Uterus (tissue), 4 donors: ENCODE data around the gene SORCS3. TPM values are rescaled to one million over a fixed set of nuclear protein-coding genes. Genes with fewer than 3 reads are reported as not detected.

ENCODE experiments used
- DNase-seq, 2 donors: peaks; one replicate each; pipeline ENCODE4 v3.0.0-alpha.2; 2019 to 2020
- H3K27ac ChIP-seq, 2 donors: fragments of 200-600 bp; sonication (generic); 1 replicate in 1 of 2; 2 replicates in 1 of 2; pipeline ENCODE4 v1.5.1; 2016 to 2018
- H3K27me3 ChIP-seq, 2 donors: fragments of 200-600 bp; sonication (generic); one replicate each; pipeline ENCODE4 v1.5.1; 2018 to 2019; ENCODE audit warnings: control low read depth in 1 of 2
- H3K36me3 ChIP-seq, 2 donors: fragments of 200-600 bp; sonication (generic); one replicate each; pipeline ENCODE4 v1.5.1; 2019; ENCODE audit warnings: control low read depth in 1 of 2
- H3K4me1 ChIP-seq, 2 donors: fragments of 200-600 bp; sonication (generic); one replicate each; pipeline ENCODE4 v1.5.1; 2018 to 2019; ENCODE audit warnings: control low read depth in 1 of 2
- H3K4me3 ChIP-seq, 2 donors: fragments of 200-600 bp; sonication (generic); 1 replicate in 1 of 2; 2 replicates in 1 of 2; pipeline ENCODE4 v1.5.1; 2018 to 2019; ENCODE audit warnings: mild to moderate bottlenecking in 1 of 2
- H3K9me3 ChIP-seq, 2 donors: fragments of 200-600 bp; sonication (generic); one replicate each; pipeline ENCODE4 v1.5.1; 2019; ENCODE audit warnings: control low read depth in 1 of 2
- POLR2A ChIP-seq, 2 donors: fragments of 450-650 bp; IDR thresholded peaks; one replicate each; pipeline ENCODE4 v1.6.1; 2016; ENCODE audit warnings: antibody characterized with exemption in 2 of 2, mild to moderate bottlenecking in 1 of 2, moderate library complexity in 1 of 2
- intact Hi-C: fragments of 100-400 bp; cut with DNase I; formaldehyde crosslinking; loops from one replicate; pipeline ENCODE4 v1.15.1; 2023; ENCODE audit warnings: low total_unique reads
- total RNA-seq, 4 donors: library from RNA; depleted of rRNA in 3 of 4; stranded (reverse); fragments of >200 nt in 3 of 4; gene quantifications; one replicate each; pipeline versions ENCODE4 v1.1.0 to v1.2.4, GENCODE V29; 2014 to 2023
- TF ChIP-seq, protein P1 (sequence below), 4 experiments: fragments of 200-600 bp in 2 of 4; fragments of 450-650 bp in 2 of 4; sonication (generic) in 2 of 4; IDR thresholded peaks; one replicate each; pipeline ENCODE4 v1.5.1; 2016 to 2019; ENCODE audit warnings: antibody characterized with exemption in 4 of 4, mild to moderate bottlenecking in 2 of 4, moderate library complexity in 1 of 4
- donor health status: DM: yes; HTN: yes; CAD: no.

The SORCS3 gene
- total RNA-seq, 4 donors from 2014 or later = 0.77 to 2.4 TPM; not detected in 2

DNA sequence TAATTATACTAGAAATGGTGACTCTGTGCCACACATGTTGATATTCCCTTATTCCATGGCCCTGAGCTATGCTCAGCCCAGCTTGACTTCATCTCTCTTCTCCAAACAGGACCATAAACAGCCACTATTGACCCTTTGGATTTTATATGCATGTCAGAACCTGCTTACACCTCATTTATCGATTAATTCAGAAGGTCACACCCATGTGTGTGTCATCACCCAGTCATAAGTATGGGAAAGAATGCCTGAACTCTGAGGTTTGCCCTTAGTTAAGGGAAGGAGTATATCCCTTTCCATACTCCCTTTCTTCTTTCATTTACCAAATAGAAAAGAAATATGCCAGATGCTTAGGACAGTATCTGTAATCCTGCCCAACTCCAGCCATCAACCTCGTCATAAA, 602.3 kb downstream of the SORCS3 start:
- TF ChIP-seq, protein P1, sequence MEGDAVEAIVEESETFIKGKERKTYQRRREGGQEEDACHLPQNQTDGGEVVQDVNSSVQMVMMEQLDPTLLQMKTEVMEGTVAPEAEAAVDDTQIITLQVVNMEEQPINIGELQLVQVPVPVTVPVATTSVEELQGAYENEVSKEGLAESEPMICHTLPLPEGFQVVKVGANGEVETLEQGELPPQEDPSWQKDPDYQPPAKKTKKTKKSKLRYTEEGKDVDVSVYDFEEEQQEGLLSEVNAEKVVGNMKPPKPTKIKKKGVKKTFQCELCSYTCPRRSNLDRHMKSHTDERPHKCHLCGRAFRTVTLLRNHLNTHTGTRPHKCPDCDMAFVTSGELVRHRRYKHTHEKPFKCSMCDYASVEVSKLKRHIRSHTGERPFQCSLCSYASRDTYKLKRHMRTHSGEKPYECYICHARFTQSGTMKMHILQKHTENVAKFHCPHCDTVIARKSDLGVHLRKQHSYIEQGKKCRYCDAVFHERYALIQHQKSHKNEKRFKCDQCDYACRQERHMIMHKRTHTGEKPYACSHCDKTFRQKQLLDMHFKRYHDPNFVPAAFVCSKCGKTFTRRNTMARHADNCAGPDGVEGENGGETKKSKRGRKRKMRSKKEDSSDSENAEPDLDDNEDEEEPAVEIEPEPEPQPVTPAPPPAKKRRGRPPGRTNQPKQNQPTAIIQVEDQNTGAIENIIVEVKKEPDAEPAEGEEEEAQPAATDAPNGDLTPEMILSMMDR (IDR thresholded peaks at IDR 0.05) = no peak
- TF ChIP-seq POLR2A (IDR thresholded peaks at IDR 0.05) = no peak
- intact Hi-C loops = no loop called here
- no peak for DNase-seq

DNA sequence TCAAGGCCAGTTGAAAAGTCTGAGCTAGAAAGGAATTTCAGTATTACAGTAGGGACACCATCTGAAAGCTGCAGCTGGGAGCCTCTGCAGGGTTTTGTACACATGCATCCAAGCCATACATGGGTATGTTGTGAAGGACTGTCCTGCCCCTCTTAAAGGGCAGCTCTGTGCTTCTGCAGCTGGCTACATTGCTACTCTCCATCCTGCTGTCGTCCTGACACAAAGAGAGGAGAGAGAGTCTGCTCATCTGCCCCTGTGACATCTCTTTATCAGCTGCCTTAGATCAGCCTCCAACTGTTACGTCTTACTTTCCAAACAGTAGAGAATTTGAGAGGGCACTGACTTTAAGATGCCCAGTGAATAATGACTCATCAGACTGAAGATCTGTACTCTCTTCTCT, 602.7 kb downstream of the SORCS3 start:
- intact Hi-C loops = no loop called here
- Histone ChIP-seq H3K27ac (no peak overlapping the region), H3K4me3 (no peak overlapping the region), H3K36me3 (no peaks in the 10 kb centered on the region), H3K27me3 (no peaks in the 10 kb centered on the region), H3K9me3 (no peaks in the 10 kb centered on the region), H3K4me1 (no peaks in the 10 kb centered on the region)
- TF ChIP-seq, protein P1 (IDR thresholded peaks at IDR 0.05) = no peak
- TF ChIP-seq POLR2A (IDR thresholded peaks at IDR 0.05) = no peak
- DNase-seq = no peak

More for the DNA sequence above, 602.3 kb downstream of the SORCS3 start:
- no peak overlapping the region for H3K4me3 ChIP-seq
- no peaks in the 10 kb centered on the region for H3K9me3 ChIP-seq
- no peaks in the 10 kb centered on the region for H3K36me3 ChIP-seq
- H3K27me3 ChIP-seq = no peaks in the 10 kb centered on the region
- no peak overlapping the region for H3K27ac ChIP-seq
- H3K4me1 ChIP-seq = no peaks in the 10 kb centered on the region

DNA sequence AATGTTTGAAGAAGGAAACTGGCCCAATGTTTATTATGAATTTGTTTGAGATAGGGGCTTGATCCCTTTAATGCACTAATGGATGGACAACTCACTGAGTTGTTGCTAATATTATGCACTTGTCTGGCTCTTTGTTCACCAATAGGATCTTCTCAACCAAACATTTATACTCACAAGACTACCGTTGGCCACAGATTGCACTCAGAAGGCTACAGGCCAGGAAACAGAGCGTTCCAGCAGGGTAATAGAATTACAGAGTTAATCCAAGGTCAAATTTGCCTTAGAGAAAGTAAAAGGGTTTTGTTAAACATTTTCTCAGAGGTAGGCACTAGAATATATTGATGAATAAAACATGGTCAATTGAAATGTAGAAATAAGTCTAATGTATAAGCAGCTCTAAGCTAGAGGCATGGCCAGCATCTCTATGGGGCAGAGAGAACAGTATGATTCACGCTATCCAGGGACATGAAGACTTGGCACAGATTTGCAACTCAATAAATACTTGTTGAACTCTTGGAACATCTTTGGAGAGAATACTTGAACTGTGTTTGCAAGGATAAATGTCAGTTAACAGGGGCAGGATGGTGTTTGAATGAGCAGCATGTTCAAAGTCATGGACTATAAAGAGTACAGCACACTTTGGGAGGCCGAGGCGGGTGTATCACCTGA, 606.9 kb downstream of the SORCS3 start:
- H3K36me3 ChIP-seq = no peaks in the 10 kb centered on the region
- no peaks in the 10 kb centered on the region for H3K9me3 ChIP-seq
- DNase-seq = no peak
- TF ChIP-seq POLR2A (IDR thresholded peaks at IDR 0.05) = no peak
- no peak overlapping the region for H3K4me3 ChIP-seq
- H3K27me3 ChIP-seq = no peaks in the 10 kb centered on the region
- H3K4me1 ChIP-seq = no peaks in the 10 kb centered on the region
- no peak overlapping the region for H3K27ac ChIP-seq
- intact Hi-C loops = no loop called here

DNA sequence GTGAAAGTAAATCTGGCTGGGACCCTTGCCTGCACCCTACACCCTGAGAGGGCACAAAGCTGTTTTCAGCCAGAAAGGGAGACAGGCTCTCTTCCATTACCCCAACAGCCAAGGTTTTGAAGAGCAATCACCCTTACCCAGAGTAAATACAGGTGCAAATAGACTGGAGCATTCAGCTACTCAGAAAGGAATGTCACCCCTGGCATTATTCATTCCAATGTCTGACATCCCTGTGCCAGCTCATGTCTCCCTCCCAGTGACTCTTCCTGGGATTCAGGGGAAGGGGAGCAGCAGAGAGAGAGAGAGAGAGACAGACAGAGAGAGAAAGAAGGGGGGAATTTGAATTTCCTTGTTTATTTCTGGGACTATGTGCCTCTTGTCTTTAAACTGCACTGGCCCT, 611.8 kb downstream of the SORCS3 start:
- DNase-seq = no peak
- intact Hi-C loops = no loop called here
- H3K4me1 ChIP-seq = no peaks in the 10 kb centered on the region
- TF ChIP-seq, protein P1 (IDR thresholded peaks at IDR 0.05) = no peak
- TF ChIP-seq POLR2A (IDR thresholded peaks at IDR 0.05) = no peak
- no peak overlapping the region for H3K4me3 ChIP-seq
- H3K27ac ChIP-seq = no peak overlapping the region
- H3K27me3 ChIP-seq = no peaks in the 10 kb centered on the region
- no peaks in the 10 kb centered on the region for H3K36me3 ChIP-seq
- no peaks in the 10 kb centered on the region for H3K9me3 ChIP-seq

DNA sequence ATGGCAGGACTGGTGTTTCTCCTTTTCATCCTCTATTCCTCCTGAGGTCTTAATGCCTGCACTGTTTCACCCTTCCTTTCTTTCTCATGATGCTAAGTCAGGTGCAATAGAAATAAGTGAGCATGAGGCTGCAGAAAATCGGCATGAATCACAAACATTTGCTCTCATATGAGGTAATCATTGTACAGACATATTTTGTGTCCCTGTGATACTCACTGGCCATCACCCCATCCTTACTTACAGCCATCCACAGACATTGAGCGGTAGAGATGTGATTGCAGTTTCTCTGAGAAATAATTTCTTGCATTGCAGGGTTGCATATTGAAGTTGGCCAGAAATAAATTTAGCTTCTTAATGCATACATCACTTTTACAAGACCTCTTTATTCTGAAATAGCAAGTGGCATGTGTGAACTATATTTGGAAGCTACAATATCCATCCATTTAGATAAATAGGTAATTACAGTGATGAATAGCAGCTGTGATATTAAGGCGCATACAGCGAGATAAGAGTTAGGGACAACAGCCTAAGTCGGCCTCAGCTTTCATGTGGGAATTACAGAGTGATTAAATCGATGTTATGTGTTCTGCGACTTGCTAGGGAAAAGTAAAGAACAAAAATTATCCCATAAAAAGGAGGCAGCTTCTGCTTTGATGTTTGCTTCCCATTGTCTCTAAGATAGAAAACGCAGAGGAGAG, 612.6 kb downstream of the SORCS3 start:
- H3K4me1 ChIP-seq = no peaks in the 10 kb centered on the region
- TF ChIP-seq, protein P1 (IDR thresholded peaks at IDR 0.05) = no peak
- H3K9me3 ChIP-seq = no peaks in the 10 kb centered on the region
- no peak overlapping the region for H3K4me3 ChIP-seq
- H3K27me3 ChIP-seq = no peaks in the 10 kb centered on the region
- intact Hi-C loops = no loop called here
- no peak overlapping the region for H3K27ac ChIP-seq
- no peak for DNase-seq
- H3K36me3 ChIP-seq = no peaks in the 10 kb centered on the region
